NCI-H128 (cell line): Measurements from ENCODE around the gene TBX2.

Experiments used
- DNase-seq: peaks from one replicate; lab custom pipeline; 2025; ENCODE audit not compliant: unreplicated experiment; lab: John Stamatoyannopoulos, UW

TBX2 gene

GRCh38 chr17:61400717-61401388, 1.2 kb downstream of the TBX2 start:
- no peak for DNase-seq

GRCh38 chr17:61401389-61402072, 1.9 kb downstream of the TBX2 start:
- DNase-seq = no peak

- DNase-seq = no peak
Measured at GRCh38 chr17:61402073-61402541, 2.5 kb downstream of the TBX2 start.

GRCh38 chr17:61402978-61403800, 3.5 kb downstream of the TBX2 start:
- DNase-seq = no peak

- no peak for DNase-seq
Measured at GRCh38 chr17:61403801-61404662, 4.4 kb downstream of the TBX2 start.

- DNase-seq = no peak
Measured at GRCh38 chr17:61404663-61404912, 4.9 kb downstream of the TBX2 start.

GRCh38 chr17:61404913-61405685, 5.5 kb downstream of the TBX2 start:
- DNase-seq = no peak

GRCh38 chr17:61405686-61406536, 6.3 kb downstream of the TBX2 start:
- DNase-seq = no peak

GRCh38 chr17:61406537-61406845, 6.8 kb downstream of the TBX2 start:
- DNase-seq = no peak

GRCh38 chr17:61406971-61407911, 7.6 kb downstream of the TBX2 start:
- DNase-seq = no peak

GRCh38 chr17:61408151-61409041, 8.8 kb downstream of the TBX2 start:
- DNase-seq = no peak

GRCh38 chr17:61409301-61410112, 9.9 kb downstream of the TBX2 start:
- no peak for DNase-seq

GRCh38 chr17:61410141-61411010, 10.7 kb downstream of the TBX2 start:
- DNase-seq = no peak

- DNase-seq = no peak
Measured at GRCh38 chr17:61411011-61411260, 11.3 kb downstream of the TBX2 start.

GRCh38 chr17:61411261-61412142, 11.9 kb downstream of the TBX2 start:
- DNase-seq = no peak
